ENCODE measurements around the gene ERC2. TPM values are rescaled to one million over a fixed set of nuclear protein-coding genes. Genes with fewer than 3 reads are reported as not detected.

The ERC2 gene
- total RNA-seq, 3 donors from 2014 or later = 0.16 TPM; not detected in 2

DNA sequence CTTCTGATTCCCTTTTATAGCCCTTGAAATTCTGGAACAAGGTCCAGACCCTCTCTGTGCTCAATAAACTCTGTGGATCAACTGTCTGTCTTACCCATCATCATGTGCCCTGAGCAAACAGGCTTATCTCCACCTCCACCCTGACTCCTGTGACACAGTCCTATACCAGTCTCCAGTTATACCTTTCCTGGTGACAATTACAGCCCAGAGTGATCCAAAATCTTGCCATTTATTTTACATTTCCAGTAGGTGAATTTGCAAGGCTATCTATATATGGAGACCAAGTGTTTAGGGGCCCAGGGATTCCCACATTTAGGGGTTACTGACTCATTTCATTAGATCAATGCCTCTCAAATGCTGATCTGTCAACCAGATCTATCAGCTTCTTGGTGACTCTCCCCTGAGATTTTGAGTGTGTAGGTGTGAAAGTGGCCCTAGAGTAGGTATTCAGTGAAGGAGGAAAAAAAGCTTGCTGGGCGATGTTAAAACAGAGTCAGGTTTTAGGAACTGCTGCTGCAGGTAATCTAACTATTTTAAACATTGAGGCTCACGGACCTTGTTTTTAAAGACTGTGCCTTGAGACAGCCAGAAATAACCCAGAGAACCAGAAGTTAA lies 751.5 kb downstream of the ERC2 start:
- DNase-seq (no peak), ATAC-seq (no peak)
- H3K4me1 Mint-ChIP-seq (ENCODE audit: low read depth) = no peaks in the 10 kb centered on the region
- H3K27me3 Mint-ChIP-seq (ENCODE audit: low read depth) = no peaks in the 10 kb centered on the region
- no peaks in the 10 kb centered on the region for H3K36me3 Mint-ChIP-seq (ENCODE audit: insufficient read depth)
- H3K9me3 Mint-ChIP-seq = no peaks in the 10 kb centered on the region
- H3K4me3 Mint-ChIP-seq = no peak overlapping the region

DNA sequence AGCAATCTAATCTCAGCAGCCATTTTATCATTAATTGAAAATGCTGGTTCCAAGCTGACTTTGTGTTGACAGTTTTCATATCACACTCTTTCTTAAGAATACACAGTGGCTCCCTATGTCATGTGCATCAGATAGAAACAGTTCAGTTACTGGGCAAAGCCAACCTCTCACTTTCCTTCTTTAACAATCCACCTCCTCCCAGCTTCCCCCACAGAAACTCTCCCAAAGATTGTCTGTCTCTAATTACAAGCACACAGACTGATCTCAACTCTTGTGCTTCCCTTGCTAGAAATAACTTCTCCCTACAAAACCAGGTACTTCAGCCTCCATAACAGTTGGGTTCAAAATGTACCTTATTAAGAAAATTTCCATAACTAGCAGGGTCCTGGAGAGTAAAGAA lies 752.2 kb downstream of the ERC2 start:
- no peaks in the 10 kb centered on the region for H3K27me3 Mint-ChIP-seq (ENCODE audit: low read depth)
- no peak overlapping the region for H3K4me3 Mint-ChIP-seq
- DNase-seq = no peak
- no peaks in the 10 kb centered on the region for H3K9me3 Mint-ChIP-seq
- ATAC-seq = no peak
- no peaks in the 10 kb centered on the region for H3K36me3 Mint-ChIP-seq (ENCODE audit: insufficient read depth)
- no peaks in the 10 kb centered on the region for H3K4me1 Mint-ChIP-seq (ENCODE audit: low read depth)

- DNase-seq = no peak
- no peak overlapping the region for H3K4me3 Mint-ChIP-seq
- no peaks in the 10 kb centered on the region for H3K36me3 Mint-ChIP-seq (ENCODE audit: insufficient read depth)
- no peaks in the 10 kb centered on the region for H3K27me3 Mint-ChIP-seq (ENCODE audit: low read depth)
- ATAC-seq = no peak
- no peaks in the 10 kb centered on the region for H3K9me3 Mint-ChIP-seq
- no peaks in the 10 kb centered on the region for H3K4me1 Mint-ChIP-seq (ENCODE audit: low read depth)
Observed at GRCh38 chr3:55714057-55714456, 754.2 kb downstream of the ERC2 start.

DNA sequence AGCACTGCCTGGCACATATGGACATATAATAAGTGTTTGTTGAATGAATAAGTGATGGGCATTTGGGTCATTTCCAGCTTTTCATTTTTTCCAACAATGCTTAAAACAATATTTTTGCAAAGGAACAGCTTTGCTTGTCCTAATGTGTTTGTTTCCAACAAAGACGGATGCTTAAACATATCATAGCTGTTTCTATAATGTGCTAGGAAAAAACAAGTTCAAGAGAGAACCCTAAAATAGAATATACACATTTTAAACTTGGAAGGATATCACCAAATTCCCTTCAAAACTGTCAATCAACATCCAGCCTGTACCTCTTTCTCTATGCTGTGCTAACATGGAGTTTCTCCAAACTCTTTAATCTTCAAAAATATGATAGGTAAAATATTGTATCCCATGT lies 756.6 kb downstream of the ERC2 start:
- Mint-ChIP-seq H3K36me3 (ENCODE audit: insufficient read depth) (no peaks in the 10 kb centered on the region), H3K4me1 (ENCODE audit: low read depth) (no peaks in the 10 kb centered on the region), H3K27me3 (ENCODE audit: low read depth) (no peaks in the 10 kb centered on the region), H3K9me3 (no peaks in the 10 kb centered on the region), H3K4me3 (no peak overlapping the region)
- ATAC-seq (no peak), DNase-seq (no peak)

DNA sequence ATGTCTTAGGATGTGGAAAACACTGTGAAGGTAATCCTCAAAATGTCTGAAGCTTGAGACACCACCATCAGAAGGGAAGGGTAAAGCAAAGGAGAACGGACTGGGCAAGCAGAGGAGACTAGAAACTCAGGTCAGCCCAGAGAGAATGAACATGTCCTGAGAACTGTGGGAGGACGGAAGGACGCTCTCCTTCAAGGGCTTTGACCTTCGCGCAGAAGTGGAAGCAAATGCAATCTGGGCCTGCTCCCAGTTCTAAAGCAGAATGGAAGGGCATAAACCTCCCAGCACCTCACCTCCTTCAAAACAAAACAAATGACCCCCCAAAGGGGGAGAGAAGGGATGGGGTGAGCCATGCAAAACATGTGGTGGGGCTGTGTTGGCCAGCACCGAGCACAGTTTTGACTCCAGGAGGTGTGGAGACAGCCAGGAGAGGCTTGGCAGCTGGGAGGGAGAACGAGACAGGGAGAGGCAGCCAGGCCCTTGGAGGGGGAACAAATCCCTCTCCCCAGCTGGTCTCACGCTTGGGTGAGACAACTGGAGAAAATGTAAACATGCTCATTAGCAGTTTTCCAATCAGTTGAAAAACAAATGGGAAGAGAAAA lies 758.8 kb downstream of the ERC2 start:
- Mint-ChIP-seq H3K27me3 (ENCODE audit: low read depth) (no peaks in the 10 kb centered on the region), H3K4me3 (no peak overlapping the region), H3K9me3 (no peaks in the 10 kb centered on the region), H3K4me1 (ENCODE audit: low read depth) (no peaks in the 10 kb centered on the region), H3K36me3 (ENCODE audit: insufficient read depth) (no peaks in the 10 kb centered on the region)
- DNase-seq (no peak), ATAC-seq (no peak)

DNA sequence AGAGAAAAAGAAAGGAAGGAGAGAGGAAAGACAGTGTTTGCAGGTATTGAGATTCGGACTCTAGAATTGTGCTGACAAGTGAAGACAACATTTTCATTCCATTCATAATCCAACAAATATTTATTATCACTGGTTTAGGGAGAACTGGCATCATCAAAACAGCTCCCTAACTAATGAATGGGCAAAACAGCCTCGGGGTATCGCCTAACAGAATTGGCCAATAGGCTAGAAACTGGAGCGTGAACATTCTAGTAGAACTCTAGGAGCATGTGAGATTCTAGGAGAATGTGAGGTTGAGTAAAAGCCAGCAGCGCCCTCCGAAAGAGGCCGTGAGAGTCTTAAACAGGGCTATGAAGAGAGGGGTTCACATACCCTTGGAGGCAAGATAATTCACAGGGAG lies 759.3 kb downstream of the ERC2 start:
- no peaks in the 10 kb centered on the region for H3K9me3 Mint-ChIP-seq
- ATAC-seq = no peak
- no peak overlapping the region for H3K4me3 Mint-ChIP-seq
- DNase-seq = no peak
- H3K36me3 Mint-ChIP-seq (ENCODE audit: insufficient read depth) = no peaks in the 10 kb centered on the region
- H3K4me1 Mint-ChIP-seq (ENCODE audit: low read depth) = no peaks in the 10 kb centered on the region
- H3K27me3 Mint-ChIP-seq (ENCODE audit: low read depth) = no peaks in the 10 kb centered on the region

- Mint-ChIP-seq H3K9me3 (no peaks in the 10 kb centered on the region), H3K4me1 (ENCODE audit: low read depth) (no peaks in the 10 kb centered on the region), H3K4me3 (no peak overlapping the region), H3K36me3 (ENCODE audit: insufficient read depth) (no peaks in the 10 kb centered on the region), H3K27me3 (ENCODE audit: low read depth) (no peaks in the 10 kb centered on the region)
- DNase-seq (no peak), ATAC-seq (no peak)
Observed at GRCh38 chr3:55708242-55708641, 760.0 kb downstream of the ERC2 start.

DNA sequence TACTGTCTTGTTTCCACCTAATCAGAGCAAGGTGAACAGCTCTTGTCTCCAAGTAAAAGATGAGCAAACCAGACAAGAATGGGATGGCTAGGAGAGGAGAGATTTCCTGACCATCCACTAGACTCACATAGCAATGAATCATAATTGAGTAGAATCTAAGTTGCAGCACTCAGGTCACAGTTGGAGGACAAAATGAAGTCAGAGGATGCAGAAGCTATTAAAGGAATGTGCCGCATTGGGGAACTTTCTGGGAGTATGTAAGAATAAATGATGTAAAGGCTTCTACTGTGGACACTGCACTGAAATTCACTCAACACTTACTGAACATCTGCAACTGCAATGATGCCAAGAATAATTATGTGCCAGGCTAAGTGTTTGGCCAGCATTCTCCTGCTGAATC lies 763.7 kb downstream of the ERC2 start:
- no peaks in the 10 kb centered on the region for H3K27me3 Mint-ChIP-seq (ENCODE audit: low read depth)
- H3K4me1 Mint-ChIP-seq (ENCODE audit: low read depth) = no peaks in the 10 kb centered on the region
- no peaks in the 10 kb centered on the region for H3K9me3 Mint-ChIP-seq
- no peak overlapping the region for H3K4me3 Mint-ChIP-seq
- ATAC-seq (no peak), DNase-seq (no peak)
- no peaks in the 10 kb centered on the region for H3K36me3 Mint-ChIP-seq (ENCODE audit: insufficient read depth)

- no peaks in the 10 kb centered on the region for H3K9me3 Mint-ChIP-seq
- H3K27me3 Mint-ChIP-seq (ENCODE audit: low read depth) = no peaks in the 10 kb centered on the region
- H3K4me3 Mint-ChIP-seq = no peak overlapping the region
- DNase-seq = no peak
- no peak for ATAC-seq
- H3K4me1 Mint-ChIP-seq (ENCODE audit: low read depth) = no peaks in the 10 kb centered on the region
- no peaks in the 10 kb centered on the region for H3K36me3 Mint-ChIP-seq (ENCODE audit: insufficient read depth)
Observed at GRCh38 chr3:55702822-55703221, 765.4 kb downstream of the ERC2 start.

DNA sequence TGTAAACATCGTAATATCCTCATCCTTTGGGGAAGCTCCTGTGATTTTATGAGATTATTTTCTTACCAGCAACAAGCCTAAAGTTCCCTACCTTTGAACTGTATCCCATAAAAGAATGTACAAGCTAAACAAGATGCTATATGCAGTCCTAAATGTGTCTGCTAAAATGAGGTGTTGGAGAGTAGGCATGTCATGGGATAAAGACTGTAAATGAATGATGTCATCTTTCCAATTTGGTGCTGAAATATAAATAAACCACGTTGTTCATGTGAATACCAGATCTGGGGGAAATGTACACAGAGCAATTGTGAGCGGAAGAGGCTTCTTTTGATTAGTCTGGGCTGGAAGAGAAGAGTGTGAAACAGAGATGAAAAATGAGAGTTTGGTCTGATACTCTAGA lies 766.3 kb downstream of the ERC2 start:
- DNase-seq (no peak), ATAC-seq (no peak)
- Mint-ChIP-seq H3K27me3 (ENCODE audit: low read depth) (no peaks in the 10 kb centered on the region), H3K9me3 (no peaks in the 10 kb centered on the region), H3K4me1 (ENCODE audit: low read depth) (no peaks in the 10 kb centered on the region), H3K4me3 (no peak overlapping the region), H3K36me3 (ENCODE audit: insufficient read depth) (no peaks in the 10 kb centered on the region)

GRCh38 chr3:55698831-55699230 lies 769.4 kb downstream of the ERC2 start:
- no peak for ATAC-seq
- no peaks in the 10 kb centered on the region for H3K4me1 Mint-ChIP-seq (ENCODE audit: low read depth)
- no peak overlapping the region for H3K4me3 Mint-ChIP-seq

GRCh38 chr3:55697177-55697865 lies 770.9 kb downstream of the ERC2 start:
- H3K36me3 Mint-ChIP-seq (ENCODE audit: insufficient read depth) = no peaks in the 10 kb centered on the region
- no peaks in the 10 kb centered on the region for H3K9me3 Mint-ChIP-seq

More at GRCh38 chr3:55698831-55699230, 769.4 kb downstream of the ERC2 start:
- no peaks in the 10 kb centered on the region for H3K9me3 Mint-ChIP-seq
- H3K36me3 Mint-ChIP-seq (ENCODE audit: insufficient read depth) = no peaks in the 10 kb centered on the region
- no peaks in the 10 kb centered on the region for H3K27me3 Mint-ChIP-seq (ENCODE audit: low read depth)
- no peak for DNase-seq

GRCh38 chr3:55692957-55693558 lies 775.2 kb downstream of the ERC2 start:
- Mint-ChIP-seq H3K9me3 (no peaks in the 10 kb centered on the region), H3K36me3 (ENCODE audit: insufficient read depth) (no peaks in the 10 kb centered on the region), H3K4me3 (no peak overlapping the region), H3K4me1 (ENCODE audit: low read depth) (no peaks in the 10 kb centered on the region), H3K27me3 (ENCODE audit: low read depth) (no peaks in the 10 kb centered on the region)
- no peak for ATAC-seq
- no peak for DNase-seq

More at GRCh38 chr3:55697177-55697865, 770.9 kb downstream of the ERC2 start:
- Mint-ChIP-seq H3K27me3 (ENCODE audit: low read depth) (no peaks in the 10 kb centered on the region), H3K4me1 (ENCODE audit: low read depth) (no peaks in the 10 kb centered on the region), H3K4me3 (no peak overlapping the region)
- DNase-seq = no peak
- ATAC-seq = no peak

DNA sequence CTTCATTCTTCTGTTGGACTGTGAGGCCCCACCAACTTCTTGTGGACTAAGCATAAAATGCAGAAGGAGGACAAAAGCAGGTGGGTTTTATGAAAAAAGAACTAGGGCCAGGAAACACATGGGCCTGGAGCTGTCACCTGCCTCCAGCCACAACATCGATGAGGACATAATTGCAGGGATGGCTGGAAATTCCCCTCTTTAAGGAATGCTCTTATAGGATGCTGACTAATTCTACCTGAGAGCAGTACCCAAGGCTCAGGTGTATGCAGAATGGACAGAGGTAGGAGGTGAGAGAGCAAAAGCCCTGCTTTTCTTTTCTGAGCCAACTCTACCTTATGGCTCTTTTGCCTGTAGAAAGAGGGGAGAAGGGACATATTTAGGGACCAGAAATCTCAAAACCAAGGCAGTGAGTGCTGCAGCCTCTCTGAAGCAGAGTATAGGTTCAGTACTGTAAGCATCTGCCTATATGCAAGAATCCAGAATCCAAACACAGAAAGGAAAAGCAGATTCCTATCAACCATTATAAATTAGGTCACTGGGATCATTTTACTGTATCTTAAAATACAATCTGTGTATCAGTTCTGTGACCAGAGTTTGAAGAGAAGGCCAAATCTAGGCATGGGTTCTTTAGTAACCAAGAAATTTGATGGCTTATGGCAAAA lies 775.8 kb downstream of the ERC2 start:
- no peaks in the 10 kb centered on the region for H3K27me3 Mint-ChIP-seq (ENCODE audit: low read depth)
- H3K4me3 Mint-ChIP-seq = no peak overlapping the region
- ATAC-seq (no peak), DNase-seq (no peak)
- H3K9me3 Mint-ChIP-seq = no peaks in the 10 kb centered on the region
- no peaks in the 10 kb centered on the region for H3K4me1 Mint-ChIP-seq (ENCODE audit: low read depth)
- no peaks in the 10 kb centered on the region for H3K36me3 Mint-ChIP-seq (ENCODE audit: insufficient read depth)
